CD14-positive monocyte (primary cell): ENCODE data around the gene METTL1. TPM values are rescaled to one million over a fixed set of nuclear protein-coding genes. Genes with fewer than 3 reads are reported as not detected.

Experiments
- DNase-seq, 3 donors: peaks; one replicate each; pipeline ENCODE4 v3.0.0-alpha.2; 2011 to 2022
- H2AFZ ChIP-seq: 2 replicates; pipeline ENCODE4 v1.6.0; 2012; ENCODE audit warnings: mild to moderate bottlenecking, low read depth, low read length, inconsistent platforms; ENCODE audit not compliant: insufficient read depth, poor library complexity, severe bottlenecking
- H3K27ac ChIP-seq, 2 donors: 1 replicate in 1 of 2; 2 replicates in 1 of 2; pipeline ENCODE4 v1.5.1; 2012 to 2013; ENCODE audit warnings: low read length in 2 of 2, control low read depth in 1 of 2, inconsistent platforms in 1 of 2, low read depth in 1 of 2, mild to moderate bottlenecking in 1 of 2
- H3K27me3 ChIP-seq, 2 donors: one replicate each; pipeline versions ENCODE4 v1.6.0 to v1.6.1; 2011 to 2013; ENCODE audit warnings: low read length in 2 of 2; ENCODE audit not compliant: control insufficient read depth in 2 of 2, insufficient read depth in 2 of 2
- H3K36me3 ChIP-seq, 2 donors: replicated peaks in 1 of 2; 1 replicate in 1 of 2; 2 replicates in 1 of 2; pipeline versions ENCODE4 v1.5.1 to v1.6.1; 2012 to 2013; ENCODE audit warnings: low read length in 2 of 2, control low read depth in 1 of 2, inconsistent platforms in 1 of 2, mild to moderate bottlenecking in 1 of 2; ENCODE audit not compliant: insufficient read depth in 2 of 2, control insufficient read depth in 1 of 2
- H3K4me1 ChIP-seq, 2 donors: 1 replicate in 1 of 2; 2 replicates in 1 of 2; pipeline versions ENCODE4 v1.5.1 to v1.6.1; 2012 to 2013; ENCODE audit warnings: low read length in 2 of 2, control low read depth in 1 of 2, inconsistent platforms in 1 of 2, mild to moderate bottlenecking in 1 of 2, moderate library complexity in 1 of 2; ENCODE audit not compliant: insufficient read depth in 2 of 2, control insufficient read depth in 1 of 2
- H3K4me2 ChIP-seq: replicated peaks from 2 replicates; pipeline ENCODE3; 2012; ENCODE audit warnings: low read length, moderate library complexity, mild to moderate bottlenecking; ENCODE audit not compliant: poor library complexity, severe bottlenecking; ENCODE audit errors: extremely low read depth
- H3K4me3 ChIP-seq, 3 experiments: fragments of 200-600 bp in 1 of 3; sonication (generic) in 1 of 3; replicated peaks in 1 of 3; 1 replicate in 2 of 3; 2 replicates in 1 of 3; pipeline ENCODE4 v1.5.1; 2011 to 2013; ENCODE audit warnings: low read length in 3 of 3, mild to moderate bottlenecking in 3 of 3, control low read depth in 2 of 3, low read depth in 2 of 3, inconsistent platforms in 1 of 3, moderate library complexity in 1 of 3
- H3K79me2 ChIP-seq: 2 replicates; pipeline ENCODE4 v1.6.0; 2012; ENCODE audit warnings: mild to moderate bottlenecking, control low read depth, inconsistent platforms, low read length, moderate library complexity; ENCODE audit not compliant: insufficient read depth
- H3K9ac ChIP-seq: 2 replicates; pipeline ENCODE4 v1.6.0; 2017; ENCODE audit warnings: low read length, mild to moderate bottlenecking; ENCODE audit not compliant: insufficient read depth, poor library complexity, severe bottlenecking
- H3K9me3 ChIP-seq, 2 donors: replicated peaks in 1 of 2; 1 replicate in 1 of 2; 2 replicates in 1 of 2; pipeline versions ENCODE4 v1.5.1 to v1.6.1; 2012 to 2013; ENCODE audit warnings: low read length in 2 of 2, control low read depth in 1 of 2; ENCODE audit not compliant: control insufficient read depth in 1 of 2, insufficient read depth in 1 of 2
- H4K20me1 ChIP-seq: 2 replicates; pipeline ENCODE4 v1.6.0; 2012; ENCODE audit warnings: mild to moderate bottlenecking, low read length, control low read depth, moderate library complexity; ENCODE audit not compliant: insufficient read depth
- H3K27ac Mint-ChIP-seq, 7 donors: one replicate each; pipeline ENCODE4 v1.8.0; 2020; ENCODE audit warnings: mild to moderate bottlenecking in 7 of 7, mixed read lengths in 7 of 7, moderate library complexity in 6 of 7, inconsistent platforms in 2 of 7
- H3K27me3 Mint-ChIP-seq, 3 donors: one replicate each; pipeline ENCODE4 v1.8.0; 2021 to 2022; ENCODE audit warnings: low read depth in 3 of 3, mild to moderate bottlenecking in 3 of 3, mixed read lengths in 3 of 3, moderate library complexity in 3 of 3, inconsistent platforms in 1 of 3
- H3K36me3 Mint-ChIP-seq, 2 donors: one replicate each; pipeline ENCODE4 v1.8.0; 2020; ENCODE audit warnings: mixed read lengths in 2 of 2, inconsistent platforms in 1 of 2, mild to moderate bottlenecking in 1 of 2
- H3K4me1 Mint-ChIP-seq: one replicate; pipeline ENCODE4 v1.8.0; 2020; ENCODE audit warnings: mild to moderate bottlenecking, mixed read lengths
- H3K4me3 Mint-ChIP-seq, 2 donors: one replicate each; pipeline ENCODE4 v1.8.0; 2020; ENCODE audit warnings: mild to moderate bottlenecking in 2 of 2, mixed read lengths in 2 of 2, moderate library complexity in 1 of 2
- H3K9me3 Mint-ChIP-seq, 7 donors: one replicate each; pipeline ENCODE4 v1.8.0; 2020 to 2022; ENCODE audit warnings: mixed read lengths in 7 of 7, mild to moderate bottlenecking in 6 of 7, moderate library complexity in 6 of 7, inconsistent platforms in 2 of 7
- CTCF ChIP-seq: fragments of 200-600 bp; IDR thresholded peaks from one replicate; pipeline ENCODE4 v1.8.0; 2022; ENCODE audit warnings: antibody characterized with exemption, mild to moderate bottlenecking
- WGBS: methylation state at CpG from one replicate; pipeline ENCODE4 v1.1.5; 2013; ENCODE audit warnings: missing lambda C conversion rate; ENCODE audit not compliant: insufficient coverage; 5-methylcytosine and 5-hydroxymethylcytosine counted together
- intact Hi-C, 2 donors: fragments of 100-400 bp; cut with micrococcal nuclease; formaldehyde crosslinking; loops; one replicate each; pipeline versions ENCODE4 v1.15.0 to v1.15.1; 2023
- polyA plus RNA-seq, 3 donors: library from polyadenylated mRNA; depleted of rRNA in 1 of 3; unstranded in 2 of 3; stranded (reverse) in 1 of 3; fragments of 300-500 nt in 2 of 3; fragments of >200 nt in 1 of 3; fragmentation: Illumina TruSeq in 2 of 3; gene quantifications; 1 replicate in 2 of 3; 2 replicates in 1 of 3; pipeline ENCODE4 v1.2.3, GENCODE V29; 2012 to 2021

METTL1 gene
- polyA plus RNA-seq, 3 donors = 3.4 to 5.0 (median 3.7) TPM

GRCh38 chr12:57770734-57771133, 1.2 kb downstream of the METTL1 start:
- Histone ChIP-seq H3K9me3 (peaks cover 0 to 13% of the 10 kb centered on the region in 2 donors), H3K27me3 (peaks cover 18 to 25% of the 10 kb centered on the region in 2 donors), H3K9ac (no peak overlapping the region), H3K36me3 (peaks cover 0 to 6% of the 10 kb centered on the region in 2 donors), H3K4me1 (peaks cover 44 to 51% of the 10 kb centered on the region in 2 donors), H4K20me1 (no peaks in the 10 kb centered on the region), H2AFZ (no peak overlapping the region), H3K27ac (peak overlapping the region in 1 of 2 donors; percentile 63), H3K79me2 (no peaks in the 10 kb centered on the region), H3K4me3 (peak overlapping the region in 1 of 3 experiments; percentile 98), H3K4me2 (no peak overlapping the region)
- peaks cover 44% of the 10 kb centered on the region for H3K4me1 Mint-ChIP-seq
- no peak for TF ChIP-seq CTCF
- H3K27ac Mint-ChIP-seq = peak overlapping the region in 6 of 7 donors; percentile 53 to 98 (median 78)
- peaks cover 22 to 26% (median 25%) of the 10 kb centered on the region in 3 donors for H3K27me3 Mint-ChIP-seq
- H3K9me3 Mint-ChIP-seq = peaks cover 0 to 12% (median 0%) of the 10 kb centered on the region in 7 donors
- DNase-seq = peak in 1 of 3 donors; percentile 31
- peaks cover 19 to 25% of the 10 kb centered on the region in 2 donors for H3K36me3 Mint-ChIP-seq
- no peak overlapping the region for H3K4me3 Mint-ChIP-seq
- WGBS = 92% methylated on average over 2 of the region's 4 CpGs
- intact Hi-C loops = loop anchor here in 1 of 2 donors (5.0 kb wide), 1 partner anchor 77 kb away; the partner anchor contains the start of gene CTDSP2

- peaks cover 0 to 6% of the 10 kb centered on the region in 2 donors for H3K36me3 ChIP-seq
- H4K20me1 ChIP-seq = no peaks in the 10 kb centered on the region
- H3K36me3 Mint-ChIP-seq = peaks cover 18 to 24% of the 10 kb centered on the region in 2 donors
- WGBS = 92% methylated on average over 7 of the region's 11 CpGs
- no peak for DNase-seq
- H3K4me2 ChIP-seq = no peak overlapping the region
- H3K4me3 Mint-ChIP-seq = no peak overlapping the region
- no peak overlapping the region for H3K27ac Mint-ChIP-seq
- peaks cover 0 to 14% (median 2%) of the 10 kb centered on the region in 7 donors for H3K9me3 Mint-ChIP-seq
- H3K4me1 Mint-ChIP-seq = peaks cover 48% of the 10 kb centered on the region
- peaks cover 0 to 13% of the 10 kb centered on the region in 2 donors for H3K9me3 ChIP-seq
- no peak overlapping the region for H3K27ac ChIP-seq
- TF ChIP-seq CTCF = no peak
- H3K27me3 Mint-ChIP-seq = peaks cover 33 to 38% (median 37%) of the 10 kb centered on the region in 3 donors
- H3K79me2 ChIP-seq = no peaks in the 10 kb centered on the region
- peaks cover 25 to 36% of the 10 kb centered on the region in 2 donors for H3K27me3 ChIP-seq
- H3K4me1 ChIP-seq = peaks cover 45 to 55% of the 10 kb centered on the region in 2 donors
- H3K9ac ChIP-seq = no peak overlapping the region
- intact Hi-C loops = no loop called here
- H3K4me3 ChIP-seq = no peak overlapping the region
- H2AFZ ChIP-seq = no peak overlapping the region
These were observed 2.3 kb downstream of the METTL1 start for GRCh38 chr12:57769594-57769993.
